GM12801 (cell line): ENCODE data around the gene LTB.

ENCODE experiments used
- CTCF ChIP-seq: IDR thresholded peaks from one replicate; pipeline ENCODE4 v1.5.1; 2011; ENCODE audit warnings: control low read depth; ENCODE audit not compliant: insufficient read length; ENCODE audit errors: extremely low read depth

The LTB gene

GRCh38 chr6:31582230-31582643, at the start of gene LTB:
TSS of gene LTB (minus strand) at chr6:31582424. CDS start at chr6:31582417, 7 bp downstream.
- no peak for TF ChIP-seq CTCF

GRCh38 chr6:31631681-31632278, 49.6 kb upstream of the LTB start:
- TF ChIP-seq CTCF = no peak

GRCh38 chr6:31631209-31631608, 49.0 kb upstream of the LTB start:
- TF ChIP-seq CTCF = no peak

GRCh38 chr6:31630177-31630934, 48.1 kb upstream of the LTB start:
- TF ChIP-seq CTCF = no peak

GRCh38 chr6:31629014-31629413, 46.8 kb upstream of the LTB start:
- TF ChIP-seq CTCF = no peak

- no peak for TF ChIP-seq CTCF
Observed at GRCh38 chr6:31627690-31628287, 45.6 kb upstream of the LTB start.

- no peak for TF ChIP-seq CTCF
Observed at GRCh38 chr6:31626952-31627351, 44.7 kb upstream of the LTB start.
